Natural killer cell treated with Interleukin-12 subunit alpha and Interleukin-12 subunit beta and Interleukin-15 and Interleukin-18, amount 100 ng/mL, for 72 hours (primary cell): ENCODE measurements around the gene PDXK. TPM values are rescaled to one million over a fixed set of nuclear protein-coding genes. Genes with fewer than 3 reads are reported as not detected.

Experiments used
- ATAC-seq, 2 donors: fragments of 150-1000 bp; cut with Tn5 transposase in 1 of 2; sonication (Bioruptor Pico), chemical (Tn5 transposase) in 1 of 2; 2 replicates each; pipeline ENCODE4 v1.10.0; 2021
- DNase-seq: peaks from one replicate; pipeline ENCODE4 v3.0.0; 2022; ENCODE audit warnings: low spot score
- H3K27ac Mint-ChIP-seq, 2 donors: 1 replicate in 1 of 2; 2 replicates in 1 of 2; pipeline ENCODE4 v1.8.0; 2022; ENCODE audit warnings: mixed read lengths in 2 of 2, mild to moderate bottlenecking in 1 of 2, moderate library complexity in 1 of 2
- H3K27me3 Mint-ChIP-seq, 2 donors: 1 replicate in 1 of 2; 2 replicates in 1 of 2; pipeline ENCODE4 v1.8.0; 2022; ENCODE audit warnings: mixed read lengths in 2 of 2
- H3K36me3 Mint-ChIP-seq: one replicate; pipeline ENCODE4 v1.8.0; 2022; ENCODE audit warnings: mixed read lengths
- H3K4me1 Mint-ChIP-seq, 2 donors: 1 replicate in 1 of 2; 2 replicates in 1 of 2; pipeline ENCODE4 v1.8.0; 2022; ENCODE audit warnings: low read depth in 2 of 2, mixed read lengths in 2 of 2, mild to moderate bottlenecking in 1 of 2
- H3K4me3 Mint-ChIP-seq: one replicate; pipeline ENCODE4 v1.8.0; 2022; ENCODE audit warnings: mixed read lengths
- H3K9me3 Mint-ChIP-seq: 2 replicates; pipeline ENCODE4 v1.8.0; 2022; ENCODE audit warnings: mixed read lengths
- total RNA-seq, 2 donors: library from RNA; stranded (reverse); gene quantifications; one replicate each; pipeline ENCODE4 v1.2.3, GENCODE V29; 2022

PDXK gene
- total RNA-seq, 2 donors from 2014 or later: 98.1 to 136 TPM

DNA sequence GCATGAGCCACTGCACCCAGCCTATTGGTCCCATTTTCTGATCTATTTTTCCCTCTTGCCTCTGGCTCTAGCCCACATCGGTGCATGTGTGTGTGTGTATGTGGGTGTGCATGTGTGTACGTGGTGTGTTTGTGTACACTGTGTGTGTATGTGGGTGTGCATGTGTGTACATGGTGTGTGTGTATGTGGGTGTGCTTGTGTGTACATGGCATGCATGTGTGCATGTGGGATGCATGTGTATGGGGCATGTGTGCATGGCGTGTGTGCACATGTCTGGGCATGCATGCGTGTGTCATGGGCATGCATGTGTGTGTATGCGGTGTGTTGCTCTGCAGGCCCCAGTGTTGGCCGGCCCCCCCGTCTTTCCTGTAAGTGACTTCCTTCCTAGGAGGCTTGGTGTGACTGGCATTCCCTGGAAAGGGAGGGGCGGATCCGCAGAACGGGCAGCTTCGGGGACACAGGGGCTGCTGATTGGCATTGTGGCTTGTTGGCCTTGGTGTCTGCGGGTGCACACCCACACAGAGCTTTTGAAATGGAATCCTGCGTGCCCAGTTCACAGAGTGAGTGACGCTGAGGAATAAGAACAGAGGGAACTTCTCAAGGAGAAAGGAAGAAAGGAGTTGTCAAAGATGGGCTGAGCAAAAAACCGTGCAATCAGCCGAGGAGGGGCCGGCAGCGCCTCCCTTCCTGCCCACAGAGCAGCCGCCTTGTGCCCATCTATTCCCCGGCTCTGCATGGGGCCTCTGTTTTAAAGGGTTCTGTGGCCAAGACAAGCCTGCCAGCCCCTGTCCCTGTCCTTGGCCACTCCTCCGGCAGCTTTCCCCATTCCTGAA is 8.0 kb downstream of the PDXK start:
- DNase-seq (no peak), ATAC-seq (no peak)
- H3K27ac Mint-ChIP-seq: peak overlapping the region; percentile 36 to 55
- peak overlapping the region; percentile 84 for H3K4me3 Mint-ChIP-seq
- no peaks in the 10 kb centered on the region for H3K27me3 Mint-ChIP-seq
- H3K4me1 Mint-ChIP-seq: peaks cover 36 to 51% of the 10 kb centered on the region in 2 donors
- no peaks in the 10 kb centered on the region for H3K36me3 Mint-ChIP-seq
- no peaks in the 10 kb centered on the region for H3K9me3 Mint-ChIP-seq

DNA sequence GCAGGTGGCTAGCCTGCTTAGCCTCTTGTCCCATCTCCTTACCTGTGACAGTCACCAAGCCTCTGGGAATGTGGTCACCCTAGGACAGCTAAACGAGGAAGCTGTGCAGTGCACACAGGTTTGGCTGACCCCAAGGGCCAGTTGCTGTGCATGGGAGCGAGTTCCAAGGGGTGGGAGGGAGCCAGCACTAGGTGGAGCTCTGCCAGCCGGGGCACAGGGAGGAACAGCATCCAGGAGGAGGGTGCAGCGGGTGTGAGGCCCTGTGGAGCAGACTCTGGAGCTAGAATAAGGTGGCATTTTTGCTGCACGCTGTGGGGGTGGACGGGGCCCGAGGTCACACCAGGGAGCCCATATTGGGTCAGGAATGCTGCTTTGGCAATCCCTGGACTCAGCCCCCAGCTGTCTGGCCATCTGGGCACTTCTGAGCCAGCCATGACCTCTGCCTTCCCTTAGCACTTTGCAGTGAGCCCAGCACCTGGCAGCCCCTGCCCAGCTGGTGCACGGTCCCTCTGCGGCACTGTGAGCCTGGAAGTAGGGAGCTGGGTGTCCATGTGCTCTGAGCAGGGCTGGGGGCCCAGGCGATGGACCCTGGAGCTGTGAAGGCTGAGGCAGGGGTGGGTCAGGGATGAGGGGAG is 8.7 kb downstream of the PDXK start:
- Mint-ChIP-seq H3K4me1 (peaks cover 36 to 48% of the 10 kb centered on the region in 2 donors), H3K27me3 (no peaks in the 10 kb centered on the region), H3K27ac (peak overlapping the region; percentile 55 to 83), H3K9me3 (no peaks in the 10 kb centered on the region), H3K36me3 (no peaks in the 10 kb centered on the region), H3K4me3 (peak overlapping the region; percentile 84)
- DNase-seq (no peak), ATAC-seq (no peak)

DNA sequence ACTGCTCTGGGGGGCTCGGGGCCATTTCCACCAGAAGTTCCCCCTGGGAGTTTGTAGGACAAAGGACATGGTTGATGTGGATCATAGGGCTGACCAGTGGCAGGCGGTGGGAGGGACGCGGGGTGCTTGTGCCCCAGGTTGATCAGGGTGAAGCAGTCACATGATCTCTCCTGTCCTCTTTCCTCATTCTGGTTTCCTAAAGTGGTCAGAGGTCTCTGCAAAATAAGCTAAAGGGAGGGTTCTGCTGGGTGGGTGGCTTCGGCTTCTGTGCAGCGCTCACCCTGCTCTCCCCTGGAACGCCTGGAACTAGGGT is 9.2 kb downstream of the PDXK start:
- no peaks in the 10 kb centered on the region for H3K36me3 Mint-ChIP-seq
- no peaks in the 10 kb centered on the region for H3K9me3 Mint-ChIP-seq
- DNase-seq (no peak), ATAC-seq (no peak)
- H3K27ac Mint-ChIP-seq: peak overlapping the region; percentile 83 to 90
- peaks cover 36 to 46% of the 10 kb centered on the region in 2 donors for H3K4me1 Mint-ChIP-seq
- H3K4me3 Mint-ChIP-seq: peak overlapping the region; percentile 84
- no peaks in the 10 kb centered on the region for H3K27me3 Mint-ChIP-seq

DNA sequence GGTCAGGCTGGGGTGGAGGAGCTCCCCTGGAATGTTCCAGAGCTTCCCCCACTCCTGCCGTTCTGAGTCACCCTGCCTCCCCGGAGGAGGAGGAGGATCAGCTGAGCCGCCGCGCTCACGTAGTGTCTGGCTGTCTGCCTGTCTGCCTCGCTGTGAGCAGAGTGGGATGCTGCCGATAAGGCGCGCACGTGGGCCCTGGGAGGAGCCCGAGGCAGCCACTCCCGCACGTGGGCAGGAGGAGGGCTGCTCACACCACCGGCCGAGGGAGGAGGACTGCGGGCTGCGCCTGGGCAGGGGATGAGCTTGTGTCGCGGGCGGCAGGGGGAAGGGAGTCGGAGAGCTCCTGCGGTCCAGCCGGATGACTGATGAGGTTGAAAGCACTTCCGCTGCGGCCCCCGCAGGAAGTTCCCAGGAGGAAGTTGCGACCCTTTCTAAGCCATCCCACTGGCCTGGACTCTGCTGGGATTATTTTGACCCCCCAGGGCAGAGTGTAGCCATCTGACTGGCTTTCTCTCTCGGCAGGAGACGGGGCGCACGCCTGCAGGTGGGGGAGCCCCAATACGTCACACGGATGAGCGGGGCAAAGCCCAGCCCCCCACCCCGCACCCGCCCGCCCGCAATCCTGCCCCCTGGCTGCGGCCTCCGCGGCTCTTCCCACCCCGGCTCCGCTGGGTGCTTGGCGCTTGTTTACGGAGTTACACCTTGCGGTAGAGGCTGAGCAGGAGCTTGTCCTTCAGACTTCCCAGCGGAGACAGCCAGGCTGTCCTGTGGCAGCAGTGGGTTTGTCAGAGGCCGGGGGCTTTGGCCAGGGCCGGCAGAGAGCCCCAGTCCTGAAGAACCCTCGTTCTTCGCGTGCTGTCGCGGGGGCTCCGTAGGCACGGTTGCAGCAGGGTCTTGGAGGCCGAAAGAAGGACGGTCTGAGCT is 9.8 kb downstream of the PDXK start:
- peak; percentile 94 for DNase-seq
- Mint-ChIP-seq H3K4me3 (peak overlapping the region; percentile 84), H3K4me1 (peaks cover 39 to 50% of the 10 kb centered on the region in 2 donors), H3K36me3 (no peaks in the 10 kb centered on the region), H3K9me3 (no peaks in the 10 kb centered on the region), H3K27ac (peak overlapping the region; percentile 83 to 90), H3K27me3 (no peaks in the 10 kb centered on the region)
- peak; percentile 93 to 94 for ATAC-seq

DNA sequence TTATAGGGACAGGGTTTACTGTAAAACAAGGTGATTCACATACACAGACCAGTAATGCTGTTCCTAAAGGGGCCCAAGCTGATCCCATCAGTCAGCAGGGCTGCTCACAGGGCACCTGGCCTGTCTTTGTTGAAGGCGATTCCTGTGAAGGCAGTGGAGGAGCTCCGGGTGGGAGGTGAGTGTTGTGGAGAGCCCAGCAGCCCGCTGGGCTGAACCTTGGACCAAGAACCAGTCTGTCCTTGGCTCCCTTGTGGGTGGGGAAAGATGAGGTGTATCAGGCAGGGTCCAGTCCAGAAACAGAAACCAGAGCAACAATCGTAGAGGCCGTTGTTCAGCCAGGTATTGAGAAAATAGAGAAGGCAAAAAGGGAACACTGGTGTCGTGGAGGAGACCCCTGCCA is 12.5 kb downstream of the PDXK start:
- no peaks in the 10 kb centered on the region for H3K9me3 Mint-ChIP-seq
- DNase-seq (no peak), ATAC-seq (no peak)
- H3K36me3 Mint-ChIP-seq: no peaks in the 10 kb centered on the region
- H3K27me3 Mint-ChIP-seq: no peaks in the 10 kb centered on the region
- peak overlapping the region in 1 of 2 donors; percentile 77 for H3K27ac Mint-ChIP-seq
- H3K4me1 Mint-ChIP-seq: peaks cover 30 to 45% of the 10 kb centered on the region in 2 donors
- no peak overlapping the region for H3K4me3 Mint-ChIP-seq

DNA sequence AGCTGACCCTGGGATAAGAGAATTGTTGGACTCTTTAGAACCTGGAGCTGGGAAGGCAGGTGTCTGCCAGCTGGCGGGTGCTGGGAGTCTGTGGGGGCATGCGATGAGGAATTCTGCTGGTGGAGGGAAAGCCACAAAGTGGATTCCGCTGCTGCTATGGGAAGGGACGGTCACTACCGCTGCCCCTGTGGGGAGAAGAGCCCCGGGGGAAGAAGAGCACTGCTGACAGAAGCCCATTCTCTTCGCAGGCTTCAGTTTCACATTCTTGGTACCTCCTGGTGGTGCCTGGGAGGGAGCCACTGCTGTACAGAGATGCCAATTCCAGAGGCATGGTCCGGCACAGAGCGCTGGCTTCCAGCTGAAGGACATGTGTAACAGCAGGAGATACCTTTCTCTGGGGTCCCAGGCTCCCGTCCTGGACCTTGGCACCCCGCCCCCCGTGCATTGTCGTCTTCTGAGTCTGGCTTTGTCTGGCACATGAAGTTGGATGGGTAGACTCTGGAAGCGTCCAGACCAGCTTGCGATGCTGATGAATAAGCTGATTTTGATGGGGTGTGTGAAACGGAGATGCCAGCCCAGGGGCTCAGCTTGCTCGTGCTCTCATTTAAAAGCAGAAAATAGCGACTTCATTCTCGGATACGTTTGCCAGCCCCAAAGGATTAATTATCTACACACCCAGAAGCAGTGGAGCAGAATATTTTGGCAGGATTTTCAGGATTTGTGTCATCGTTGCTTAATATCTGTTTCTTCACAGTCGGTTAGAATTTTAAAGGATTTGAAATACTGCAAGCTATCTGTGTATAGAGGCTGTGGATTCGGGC is 13.2 kb downstream of the PDXK start:
- Mint-ChIP-seq H3K36me3 (no peaks in the 10 kb centered on the region), H3K4me1 (peaks cover 23 to 39% of the 10 kb centered on the region in 2 donors), H3K27me3 (no peaks in the 10 kb centered on the region), H3K9me3 (no peaks in the 10 kb centered on the region), H3K27ac (peak overlapping the region in 1 of 2 donors; percentile 77), H3K4me3 (no peak overlapping the region)
- DNase-seq (no peak), ATAC-seq (no peak)

DNA sequence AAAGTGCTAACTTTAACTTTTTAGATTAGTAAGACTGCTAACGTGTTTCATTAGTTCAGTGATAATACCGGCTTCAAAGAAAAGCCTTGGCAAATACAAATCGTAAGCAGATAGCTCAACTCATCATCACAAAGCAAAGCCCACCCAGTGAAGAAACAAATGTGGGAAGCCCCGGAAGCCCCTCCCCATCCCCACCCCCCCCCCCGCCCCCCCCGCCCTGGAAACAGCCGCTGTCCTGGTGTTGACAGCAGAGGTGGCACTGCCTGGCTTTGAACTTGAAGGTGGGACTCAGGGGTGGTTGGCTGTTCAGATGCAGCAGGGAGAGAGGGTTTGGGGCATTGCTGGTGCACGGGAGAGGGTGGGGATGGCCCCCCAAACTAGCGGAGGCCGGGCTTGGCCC is 14.1 kb downstream of the PDXK start:
- no peak overlapping the region for H3K4me3 Mint-ChIP-seq
- ATAC-seq (no peak), DNase-seq (no peak)
- H3K4me1 Mint-ChIP-seq: peaks cover 16 to 30% of the 10 kb centered on the region in 2 donors
- no peaks in the 10 kb centered on the region for H3K36me3 Mint-ChIP-seq
- H3K27me3 Mint-ChIP-seq: no peaks in the 10 kb centered on the region
- no peak overlapping the region for H3K27ac Mint-ChIP-seq
- no peaks in the 10 kb centered on the region for H3K9me3 Mint-ChIP-seq

DNA sequence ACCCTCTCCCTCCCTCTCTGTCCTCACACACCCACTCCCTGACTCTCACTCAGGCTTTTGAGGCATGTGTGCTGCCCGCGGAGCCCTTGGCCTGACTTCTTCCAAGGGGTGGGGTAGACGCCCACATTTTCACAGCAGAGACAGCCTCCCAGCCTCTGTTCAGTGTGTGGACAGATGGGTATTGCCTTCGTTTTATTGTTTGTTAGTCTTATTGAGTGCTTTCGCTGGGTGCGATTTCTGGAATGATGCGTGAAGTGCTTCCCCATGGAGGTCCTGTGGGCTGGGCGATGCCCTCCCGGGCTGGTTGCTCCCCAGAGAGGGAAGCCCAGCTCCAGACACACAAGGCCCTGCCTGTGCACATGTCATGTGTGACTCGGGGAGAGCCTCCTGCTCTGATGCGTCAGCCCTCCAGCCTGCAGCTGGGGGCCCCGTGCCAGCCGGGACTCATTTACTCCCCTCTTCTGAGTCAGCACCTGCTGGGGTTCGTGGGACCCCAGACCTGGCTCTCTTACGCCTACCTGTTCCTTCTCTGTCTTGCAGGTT is 14.7 kb downstream of the PDXK start:
- Mint-ChIP-seq H3K4me3 (no peak overlapping the region), H3K27ac (peak overlapping the region in 1 of 2 donors; percentile 60), H3K36me3 (no peaks in the 10 kb centered on the region), H3K27me3 (no peaks in the 10 kb centered on the region), H3K4me1 (peaks cover 11 to 25% of the 10 kb centered on the region in 2 donors), H3K9me3 (no peaks in the 10 kb centered on the region)
- DNase-seq (no peak), ATAC-seq (no peak)

DNA sequence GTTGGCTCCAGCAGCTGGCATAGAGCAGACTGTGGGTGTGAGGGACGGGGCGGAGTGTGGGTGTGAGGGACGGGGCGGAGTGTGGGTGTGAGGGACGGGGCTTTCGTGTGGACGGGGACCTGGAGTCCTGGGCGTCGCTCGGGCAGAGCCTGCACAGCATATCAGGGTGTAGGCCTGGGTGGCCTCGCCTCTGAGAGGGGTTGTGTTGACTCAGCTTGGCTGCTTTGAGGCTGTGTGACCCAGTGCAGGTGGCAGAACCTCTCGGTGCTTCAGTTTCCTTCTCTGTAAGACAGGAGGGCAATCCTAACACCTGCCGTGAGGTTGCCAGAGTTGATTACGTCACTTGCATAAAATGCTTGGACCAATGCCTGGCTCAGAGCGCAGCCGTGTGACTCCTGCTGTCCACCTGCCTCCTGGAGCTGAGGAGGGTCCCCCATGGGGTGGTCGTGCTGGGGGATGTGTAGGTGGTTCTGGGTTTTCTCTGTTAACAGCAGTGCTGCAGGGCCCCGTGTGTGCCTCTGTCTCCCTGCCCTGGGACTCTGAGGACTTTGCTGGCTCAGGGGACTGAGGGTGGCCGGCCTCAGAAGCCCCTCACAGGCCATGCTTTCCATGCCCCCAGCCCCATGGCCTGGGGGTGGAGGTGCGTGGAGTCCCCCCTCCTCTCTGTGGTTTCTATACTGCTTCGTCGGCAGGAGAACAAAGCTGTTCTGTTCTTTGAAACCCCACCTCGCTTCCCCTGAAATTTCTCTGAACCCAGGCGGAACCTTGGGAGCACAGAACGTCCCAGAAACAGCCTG is 15.4 kb downstream of the PDXK start:
- H3K4me1 Mint-ChIP-seq: peaks cover 6 to 22% of the 10 kb centered on the region in 2 donors
- peak overlapping the region in 1 of 2 donors; percentile 60 for H3K27ac Mint-ChIP-seq
- no peaks in the 10 kb centered on the region for H3K36me3 Mint-ChIP-seq
- H3K9me3 Mint-ChIP-seq: no peaks in the 10 kb centered on the region
- DNase-seq: no peak
- peak in 1 of 2 donors; percentile 31 for ATAC-seq
- no peak overlapping the region for H3K4me3 Mint-ChIP-seq
- no peaks in the 10 kb centered on the region for H3K27me3 Mint-ChIP-seq

DNA sequence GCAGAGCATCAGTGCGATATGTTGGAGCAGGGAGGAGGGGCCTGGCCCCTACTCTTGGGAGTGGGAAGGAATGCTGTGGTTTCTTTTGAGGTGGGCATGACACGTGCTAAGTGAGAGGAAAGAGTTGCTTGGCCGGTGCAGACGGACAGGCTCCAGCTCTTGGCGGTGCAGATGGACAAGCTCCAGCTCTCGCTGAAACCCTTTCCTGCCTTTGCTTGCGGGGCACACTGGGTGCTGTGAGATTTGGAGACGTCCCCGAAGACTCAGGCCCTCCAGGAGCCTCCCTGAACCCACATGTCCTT is 15.9 kb downstream of the PDXK start:
- no peaks in the 10 kb centered on the region for H3K36me3 Mint-ChIP-seq
- H3K4me1 Mint-ChIP-seq: peaks cover 4 to 22% of the 10 kb centered on the region in 2 donors
- H3K27me3 Mint-ChIP-seq: no peaks in the 10 kb centered on the region
- H3K4me3 Mint-ChIP-seq: no peak overlapping the region
- DNase-seq (no peak), ATAC-seq (no peak)
- no peaks in the 10 kb centered on the region for H3K9me3 Mint-ChIP-seq
- no peak overlapping the region for H3K27ac Mint-ChIP-seq

DNA sequence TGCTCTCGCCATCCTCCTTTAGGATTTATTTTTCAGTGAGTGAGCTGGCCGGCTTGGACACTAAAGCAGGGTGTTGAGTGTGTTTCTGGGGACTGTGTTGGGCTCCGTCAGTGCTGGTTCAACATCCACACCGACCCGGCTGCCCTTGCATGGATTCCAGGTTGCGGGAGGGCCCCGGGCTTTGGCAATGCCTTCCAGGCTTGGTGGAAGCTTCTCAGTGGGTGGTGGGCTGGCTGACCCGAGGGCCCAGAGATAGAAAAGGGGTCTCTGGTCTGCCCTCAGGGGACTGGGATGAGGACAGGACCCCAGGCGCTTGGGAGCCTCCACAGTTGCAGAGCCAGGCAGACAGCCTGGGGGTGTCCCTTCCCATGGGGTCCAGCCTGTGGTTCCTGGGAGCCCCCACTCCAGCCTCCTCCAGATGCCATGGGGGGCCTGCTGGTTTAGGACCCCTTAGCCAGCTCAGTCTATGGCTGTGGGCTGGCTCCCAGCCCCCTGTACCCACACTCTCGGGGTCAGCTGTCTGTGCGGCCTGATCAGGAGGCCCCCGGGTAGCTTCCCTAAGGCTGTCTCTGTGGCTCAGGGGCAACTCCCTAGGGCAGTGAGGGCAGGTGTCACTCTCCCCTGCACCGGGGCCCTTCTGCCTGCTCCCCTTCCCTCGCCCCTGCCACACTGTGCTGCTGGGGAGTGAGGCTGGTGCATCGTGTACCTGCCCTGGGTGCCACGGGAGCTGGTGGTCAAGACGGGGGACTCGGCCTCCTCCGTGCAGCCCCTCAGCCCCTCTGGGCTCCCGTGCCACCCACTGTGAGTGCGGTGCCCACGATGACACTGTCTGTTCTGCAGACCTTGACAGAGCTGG is 16.5 kb downstream of the PDXK start:
- peaks cover 4 to 25% of the 10 kb centered on the region in 2 donors for H3K4me1 Mint-ChIP-seq
- no peak overlapping the region for H3K4me3 Mint-ChIP-seq
- no peaks in the 10 kb centered on the region for H3K36me3 Mint-ChIP-seq
- DNase-seq (no peak), ATAC-seq (no peak)
- no peak overlapping the region for H3K27ac Mint-ChIP-seq
- no peaks in the 10 kb centered on the region for H3K27me3 Mint-ChIP-seq
- H3K9me3 Mint-ChIP-seq: no peaks in the 10 kb centered on the region
